22Rv1 (cell line): ENCODE data around the gene DHX16.

Experiments
- CTCF ChIP-seq: fragments of 450-650 bp; IDR thresholded peaks from 2 replicates; pipeline ENCODE4 v1.5.1; 2017; ENCODE audit warnings: mild to moderate bottlenecking
- ZFX ChIP-seq: fragments of 450-650 bp; IDR thresholded peaks from 2 replicates; pipeline ENCODE4 v1.6.1; 2017; ENCODE audit warnings: antibody characterized with exemption, borderline replicate concordance

GRCh38 chr6:30651143-30651542 is 21.7 kb downstream of the DHX16 start:
- TF ChIP-seq CTCF: no peak
- TF ChIP-seq ZFX: no peak
